OCI-LY1 (cell line): Measurements from ENCODE around the gene GRK5.

Source experiments
- EZH2 ChIP-seq: fragments of 200-600 bp; sonication (generic), shearing (Covaris generic); IDR thresholded peaks from 2 replicates; pipeline ENCODE4 v1.8.0; 2017; ENCODE audit warnings: borderline replicate concordance, mixed run types, mild to moderate bottlenecking, antibody characterized with exemption, low read length, moderate library complexity, mixed read lengths
- TF ChIP-seq, protein P1 (sequence below): fragments of 200-600 bp; sonication (generic), shearing (Covaris generic); IDR thresholded peaks from 2 replicates; pipeline ENCODE4 v1.5.1; 2017; ENCODE audit warnings: mild to moderate bottlenecking, antibody characterized with exemption, low read length, moderate library complexity, mixed read lengths

DNA sequence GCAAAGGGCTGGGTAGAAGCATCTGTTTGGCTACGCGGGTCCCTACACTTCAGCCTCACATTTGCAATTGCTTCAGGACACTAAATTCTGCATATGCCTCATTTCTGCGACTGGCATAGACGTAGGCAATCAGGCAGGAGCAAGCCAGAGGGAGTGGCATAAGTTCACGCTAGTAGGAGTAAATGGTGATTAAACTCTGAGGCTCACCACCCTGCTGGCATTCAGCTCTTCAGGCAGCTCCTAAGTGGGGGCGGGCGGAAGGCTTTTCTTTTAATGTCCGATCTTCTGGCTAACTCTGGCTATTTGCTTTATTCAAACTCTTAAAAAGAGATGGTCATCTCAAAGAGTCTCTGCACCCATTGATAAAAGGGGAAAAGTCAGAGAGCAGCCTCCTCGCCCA is 289.9 kb downstream of the GRK5 start:
- TF ChIP-seq, protein P1, sequence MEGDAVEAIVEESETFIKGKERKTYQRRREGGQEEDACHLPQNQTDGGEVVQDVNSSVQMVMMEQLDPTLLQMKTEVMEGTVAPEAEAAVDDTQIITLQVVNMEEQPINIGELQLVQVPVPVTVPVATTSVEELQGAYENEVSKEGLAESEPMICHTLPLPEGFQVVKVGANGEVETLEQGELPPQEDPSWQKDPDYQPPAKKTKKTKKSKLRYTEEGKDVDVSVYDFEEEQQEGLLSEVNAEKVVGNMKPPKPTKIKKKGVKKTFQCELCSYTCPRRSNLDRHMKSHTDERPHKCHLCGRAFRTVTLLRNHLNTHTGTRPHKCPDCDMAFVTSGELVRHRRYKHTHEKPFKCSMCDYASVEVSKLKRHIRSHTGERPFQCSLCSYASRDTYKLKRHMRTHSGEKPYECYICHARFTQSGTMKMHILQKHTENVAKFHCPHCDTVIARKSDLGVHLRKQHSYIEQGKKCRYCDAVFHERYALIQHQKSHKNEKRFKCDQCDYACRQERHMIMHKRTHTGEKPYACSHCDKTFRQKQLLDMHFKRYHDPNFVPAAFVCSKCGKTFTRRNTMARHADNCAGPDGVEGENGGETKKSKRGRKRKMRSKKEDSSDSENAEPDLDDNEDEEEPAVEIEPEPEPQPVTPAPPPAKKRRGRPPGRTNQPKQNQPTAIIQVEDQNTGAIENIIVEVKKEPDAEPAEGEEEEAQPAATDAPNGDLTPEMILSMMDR, result no peak
- no peak for TF ChIP-seq EZH2
